ENCODE results near the gene PRR7. TPM values are rescaled to one million over a fixed set of nuclear protein-coding genes. Genes with fewer than 3 reads are reported as not detected.

Gene PRR7
- total RNA-seq, 2 donors from 2014 or later = 3.9 to 5.0 TPM

- H3K27ac ChIP-seq = no peak overlapping the region
- peaks cover 5% of the 10 kb centered on the region for H3K4me1 ChIP-seq
- H3K27me3 ChIP-seq = no peaks in the 10 kb centered on the region
- no peak overlapping the region for H3K9ac ChIP-seq (ENCODE audit: low read depth in 2 of 2, low read length in 2 of 2)
- no peaks in the 10 kb centered on the region for H3K36me3 ChIP-seq
- no peaks in the 10 kb centered on the region for H3K9me3 ChIP-seq
- intact Hi-C loops (cut with DNase I) = no loop called here
- no peak for DNase-seq
- no peak for TF ChIP-seq CTCF (IDR thresholded peaks at IDR 0.05)
- H3K4me3 ChIP-seq = no peak overlapping the region
Measured at GRCh38 chr5:177442066-177442826, 4.4 kb upstream of the PRR7 start.

DNA sequence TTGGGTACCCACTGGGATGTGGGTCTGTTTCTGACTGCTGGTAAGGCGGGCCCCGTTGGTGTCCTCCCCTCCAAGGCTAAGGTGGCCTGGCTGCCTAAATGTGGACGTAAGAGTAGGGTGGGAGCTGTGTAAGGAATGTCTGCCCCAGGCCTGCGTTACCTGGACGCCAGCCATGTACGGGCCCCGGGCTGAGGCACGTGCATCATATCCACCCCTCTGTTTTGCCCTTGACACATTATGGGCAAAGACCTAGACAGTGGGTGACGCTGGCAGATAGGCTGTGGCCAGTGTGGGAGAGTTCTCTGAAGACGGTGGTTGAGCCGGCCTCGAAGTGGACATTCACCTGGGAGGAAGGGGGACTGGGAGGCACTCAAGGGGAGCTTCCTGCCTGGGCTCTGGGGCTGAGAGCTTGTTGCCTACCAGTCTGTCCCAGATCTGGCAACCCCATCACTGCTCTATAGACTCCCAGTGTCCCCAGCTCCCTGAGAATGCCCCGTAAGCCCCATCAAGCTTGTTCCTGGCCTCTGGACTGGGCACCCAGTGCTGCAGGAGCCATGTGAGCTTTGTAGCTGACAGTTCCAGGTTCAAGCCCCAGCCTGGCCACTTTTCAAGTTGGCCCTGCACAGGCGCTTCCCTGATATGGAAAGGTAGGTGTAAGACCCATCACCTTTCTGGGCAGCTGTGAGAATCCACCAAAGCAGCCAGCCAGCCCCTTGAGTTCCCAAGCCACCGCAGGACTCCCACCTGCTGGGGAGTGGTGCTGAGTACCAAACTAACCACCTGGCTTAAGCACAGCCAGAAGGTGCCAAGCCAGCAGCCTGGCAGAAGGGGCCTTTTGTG is 3.2 kb upstream of the PRR7 start:
- TF ChIP-seq CTCF (IDR thresholded peaks at IDR 0.05) = no peak
- Histone ChIP-seq H3K9ac (ENCODE audit: low read depth in 2 of 2, low read length in 2 of 2) (no peak overlapping the region), H3K4me1 (peaks cover 8% of the 10 kb centered on the region), H3K4me3 (no peak overlapping the region), H3K27me3 (no peaks in the 10 kb centered on the region), H3K36me3 (no peaks in the 10 kb centered on the region), H3K27ac (no peak overlapping the region), H3K9me3 (no peaks in the 10 kb centered on the region)
- intact Hi-C loops (cut with DNase I) = no loop called here
- DNase-seq = no peak

DNA sequence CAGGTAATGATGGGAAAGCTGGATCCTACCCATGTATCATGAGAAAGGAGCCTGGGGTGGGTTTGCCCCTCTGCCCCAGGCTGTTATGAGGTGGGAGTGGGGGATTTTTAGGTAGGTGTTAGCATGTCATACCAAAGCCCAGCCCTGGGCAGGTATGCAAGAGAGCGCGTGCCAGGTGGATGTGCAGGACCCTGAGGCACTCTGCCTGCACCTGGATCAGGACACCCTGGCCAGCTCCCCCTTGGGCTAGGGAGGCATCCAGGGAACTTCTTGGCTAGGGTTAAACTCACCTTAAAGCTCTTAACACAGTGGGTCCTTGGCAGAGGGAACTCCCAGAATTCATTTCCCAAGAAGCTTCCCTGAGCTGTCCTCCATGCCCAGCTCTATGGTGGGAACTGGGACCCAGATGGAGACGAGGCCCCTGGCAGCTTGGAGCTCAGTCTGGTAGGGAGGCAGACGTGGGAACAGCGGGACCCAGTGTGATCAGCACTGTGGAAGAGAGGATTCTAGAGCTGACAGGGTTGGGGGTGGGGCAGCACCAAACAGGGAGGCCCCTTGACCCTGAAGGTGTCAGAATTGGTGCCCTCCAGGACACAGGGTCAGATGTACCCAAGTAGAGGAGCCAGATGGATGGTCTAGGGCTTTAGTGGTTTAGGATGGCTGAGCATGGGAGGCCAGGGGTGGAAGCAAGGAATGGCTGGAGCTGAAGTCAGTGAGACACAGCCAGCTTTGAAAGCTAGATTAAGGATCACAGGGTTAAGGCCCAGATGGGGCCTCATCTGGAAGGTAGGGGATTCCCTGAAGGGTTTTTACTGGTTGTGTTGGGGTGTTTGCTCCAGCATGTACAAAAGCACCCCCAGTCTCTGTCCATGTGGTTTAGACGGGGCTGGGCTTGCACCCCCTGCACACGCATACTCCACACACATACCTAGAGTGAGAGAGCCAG is 2.2 kb upstream of the PRR7 start:
- Histone ChIP-seq H3K4me3 (no peak overlapping the region), H3K27ac (no peak overlapping the region), H3K9ac (ENCODE audit: low read depth in 2 of 2, low read length in 2 of 2) (no peak overlapping the region), H3K36me3 (no peaks in the 10 kb centered on the region), H3K4me1 (peaks cover 8% of the 10 kb centered on the region), H3K27me3 (no peaks in the 10 kb centered on the region), H3K9me3 (no peaks in the 10 kb centered on the region)
- TF ChIP-seq CTCF (IDR thresholded peaks at IDR 0.05) = no peak
- intact Hi-C loops (cut with DNase I) = no loop called here
- DNase-seq = no peak

- Histone ChIP-seq H3K4me1 (peaks cover 8% of the 10 kb centered on the region), H3K27me3 (no peaks in the 10 kb centered on the region), H3K36me3 (no peaks in the 10 kb centered on the region), H3K27ac (no peak overlapping the region), H3K4me3 (no peak overlapping the region), H3K9ac (ENCODE audit: low read depth in 2 of 2, low read length in 2 of 2) (peak overlapping the region in 1 of 2 donors; percentile 9), H3K9me3 (no peaks in the 10 kb centered on the region)
- no peak for DNase-seq
- TF ChIP-seq CTCF (IDR thresholded peaks at IDR 0.05) = no peak
- intact Hi-C loops (cut with DNase I) = no loop called here
Measured at GRCh38 chr5:177445052-177445916, 1.3 kb upstream of the PRR7 start.

All from colonic mucosa (tissue), 4 donors.